HEK293 (cell line): ENCODE data around the gene JAM2.
"Not testable (repeated sequence)": the region's sequence is repeated elsewhere in the genome, so short reads cannot be mapped to it uniquely, and the experiment has no call there.

Experiments
- ZBTB1 ChIP-seq: fragments of 450-650 bp; formaldehyde crosslinking; IDR thresholded peaks from 2 replicates; pipeline ENCODE4 v1.5.1; 2016; ENCODE audit warnings: missing biosample characterization, missing genetic modification characterization
- ZNF24 ChIP-seq: fragments of 450-650 bp; formaldehyde crosslinking; IDR thresholded peaks from 2 replicates; pipeline ENCODE4 v1.5.1; 2016; ENCODE audit warnings: missing biosample characterization, missing genetic modification characterization
- ZNF350 ChIP-seq: fragments of 450-650 bp; formaldehyde crosslinking; IDR thresholded peaks from 2 replicates; pipeline ENCODE4 v1.5.0; 2017; ENCODE audit warnings: missing biosample characterization, mild to moderate bottlenecking, missing genetic modification characterization
- TF ChIP-seq, protein P1 (sequence below): fragments of 450-650 bp; formaldehyde crosslinking; IDR thresholded peaks from 2 replicates; pipeline ENCODE4 v1.5.1; 2016; ENCODE audit warnings: missing biosample characterization, missing genetic modification characterization
- TF ChIP-seq, protein P2 (sequence below): fragments of 450-650 bp; formaldehyde crosslinking; IDR thresholded peaks from 2 replicates; pipeline ENCODE4 v1.5.1; 2016; ENCODE audit warnings: missing biosample characterization, missing genetic modification characterization

DNA sequence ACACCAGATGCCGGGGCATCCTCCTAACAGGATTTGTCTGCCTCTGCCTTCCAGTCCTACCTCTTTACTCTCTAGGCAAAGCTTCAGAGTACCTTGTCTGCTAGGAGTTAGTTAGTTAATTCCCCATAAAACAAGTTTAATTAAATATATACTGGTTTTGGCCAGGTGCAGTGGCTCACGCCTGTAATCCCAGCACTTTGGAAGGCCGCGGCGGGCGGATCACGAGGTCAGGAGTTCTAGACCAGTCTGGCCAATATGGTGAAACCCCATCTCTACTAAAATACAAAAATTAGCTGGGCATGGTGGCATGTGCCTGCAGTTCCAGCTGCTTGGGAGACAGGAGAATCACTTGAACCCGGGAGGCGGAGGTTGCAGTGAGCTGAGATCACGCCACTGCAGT, 75.0 kb downstream of the JAM2 start:
- not testable (repeated sequence) for TF ChIP-seq ZBTB1, ZNF350, ZNF24 (tag by site-specific recombination)
- TF ChIP-seq, protein P1, sequence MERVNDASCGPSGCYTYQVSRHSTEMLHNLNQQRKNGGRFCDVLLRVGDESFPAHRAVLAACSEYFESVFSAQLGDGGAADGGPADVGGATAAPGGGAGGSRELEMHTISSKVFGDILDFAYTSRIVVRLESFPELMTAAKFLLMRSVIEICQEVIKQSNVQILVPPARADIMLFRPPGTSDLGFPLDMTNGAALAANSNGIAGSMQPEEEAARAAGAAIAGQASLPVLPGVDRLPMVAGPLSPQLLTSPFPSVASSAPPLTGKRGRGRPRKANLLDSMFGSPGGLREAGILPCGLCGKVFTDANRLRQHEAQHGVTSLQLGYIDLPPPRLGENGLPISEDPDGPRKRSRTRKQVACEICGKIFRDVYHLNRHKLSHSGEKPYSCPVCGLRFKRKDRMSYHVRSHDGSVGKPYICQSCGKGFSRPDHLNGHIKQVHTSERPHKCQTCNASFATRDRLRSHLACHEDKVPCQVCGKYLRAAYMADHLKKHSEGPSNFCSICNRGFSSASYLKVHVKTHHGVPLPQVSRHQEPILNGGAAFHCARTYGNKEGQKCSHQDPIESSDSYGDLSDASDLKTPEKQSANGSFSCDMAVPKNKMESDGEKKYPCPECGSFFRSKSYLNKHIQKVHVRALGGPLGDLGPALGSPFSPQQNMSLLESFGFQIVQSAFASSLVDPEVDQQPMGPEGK, result not testable (repeated sequence)
- TF ChIP-seq, protein P2, sequence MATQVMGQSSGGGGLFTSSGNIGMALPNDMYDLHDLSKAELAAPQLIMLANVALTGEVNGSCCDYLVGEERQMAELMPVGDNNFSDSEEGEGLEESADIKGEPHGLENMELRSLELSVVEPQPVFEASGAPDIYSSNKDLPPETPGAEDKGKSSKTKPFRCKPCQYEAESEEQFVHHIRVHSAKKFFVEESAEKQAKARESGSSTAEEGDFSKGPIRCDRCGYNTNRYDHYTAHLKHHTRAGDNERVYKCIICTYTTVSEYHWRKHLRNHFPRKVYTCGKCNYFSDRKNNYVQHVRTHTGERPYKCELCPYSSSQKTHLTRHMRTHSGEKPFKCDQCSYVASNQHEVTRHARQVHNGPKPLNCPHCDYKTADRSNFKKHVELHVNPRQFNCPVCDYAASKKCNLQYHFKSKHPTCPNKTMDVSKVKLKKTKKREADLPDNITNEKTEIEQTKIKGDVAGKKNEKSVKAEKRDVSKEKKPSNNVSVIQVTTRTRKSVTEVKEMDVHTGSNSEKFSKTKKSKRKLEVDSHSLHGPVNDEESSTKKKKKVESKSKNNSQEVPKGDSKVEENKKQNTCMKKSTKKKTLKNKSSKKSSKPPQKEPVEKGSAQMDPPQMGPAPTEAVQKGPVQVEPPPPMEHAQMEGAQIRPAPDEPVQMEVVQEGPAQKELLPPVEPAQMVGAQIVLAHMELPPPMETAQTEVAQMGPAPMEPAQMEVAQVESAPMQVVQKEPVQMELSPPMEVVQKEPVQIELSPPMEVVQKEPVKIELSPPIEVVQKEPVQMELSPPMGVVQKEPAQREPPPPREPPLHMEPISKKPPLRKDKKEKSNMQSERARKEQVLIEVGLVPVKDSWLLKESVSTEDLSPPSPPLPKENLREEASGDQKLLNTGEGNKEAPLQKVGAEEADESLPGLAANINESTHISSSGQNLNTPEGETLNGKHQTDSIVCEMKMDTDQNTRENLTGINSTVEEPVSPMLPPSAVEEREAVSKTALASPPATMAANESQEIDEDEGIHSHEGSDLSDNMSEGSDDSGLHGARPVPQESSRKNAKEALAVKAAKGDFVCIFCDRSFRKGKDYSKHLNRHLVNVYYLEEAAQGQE, result not testable (repeated sequence)
